Brain microvascular endothelial cell (primary cell): ENCODE results near the gene PACRG.
A peak's percentile ranks its signal among the peaks of the same experiment; 100 is the strongest.

Source experiments
- DNase-seq: peaks from one replicate; pipeline ENCODE4 v3.0.0-alpha.2; 2020
- H3K27ac ChIP-seq: fragments of 250-450 bp; sonication (Bioruptor Pico); 2 replicates; pipeline ENCODE4 v1.5.1; 2020; ENCODE audit warnings: mild to moderate bottlenecking, moderate library complexity
- H3K27me3 ChIP-seq: fragments of 250-450 bp; sonication (Bioruptor Pico); replicated peaks from 2 replicates; pipeline ENCODE4 v1.5.1; 2020; ENCODE audit warnings: mild to moderate bottlenecking
- H3K36me3 ChIP-seq: fragments of 250-450 bp; sonication (Bioruptor Pico); replicated peaks from 2 replicates; pipeline ENCODE4 v1.5.1; 2020; ENCODE audit warnings: mild to moderate bottlenecking
- H3K4me3 ChIP-seq: 2 replicates; pipeline ENCODE4 v1.5.1; 2011; ENCODE audit warnings: low read depth, mild to moderate bottlenecking, control low read depth, low read length, moderate library complexity
- CTCF ChIP-seq: IDR thresholded peaks from 2 replicates; pipeline ENCODE4 v1.5.1; 2011; ENCODE audit warnings: low read depth, mild to moderate bottlenecking, moderate library complexity, low read length, control low read depth, inconsistent platforms; ENCODE audit errors: missing control alignments
- in situ Hi-C: cut with HindIII; loops from 2 replicates; pipeline ENCODE4 v1.10.0; 2017; ENCODE audit warnings: low sequenced_read_pairs, low pct_ligation_motif_present

Gene PACRG

GRCh38 chr6:162904069-162904663 lies 176.4 kb downstream of the PACRG start:
- DNase-seq, result no peak
- H3K36me3 ChIP-seq, result no peaks in the 10 kb centered on the region
- no peak overlapping the region for H3K27ac ChIP-seq
- no peaks in the 10 kb centered on the region for H3K27me3 ChIP-seq
- no peak for TF ChIP-seq CTCF
- H3K4me3 ChIP-seq, result no peak overlapping the region
- in situ Hi-C loops, result no loop called here

- no peak for TF ChIP-seq CTCF
- in situ Hi-C loops, result no loop called here
- Histone ChIP-seq H3K27me3 (no peaks in the 10 kb centered on the region), H3K4me3 (no peak overlapping the region), H3K27ac (no peak overlapping the region), H3K36me3 (no peaks in the 10 kb centered on the region)
- no peak for DNase-seq
Measured at GRCh38 chr6:162906479-162906878, 178.7 kb downstream of the PACRG start.

GRCh38 chr6:162907876-162908481 lies 180.2 kb downstream of the PACRG start:
- no peak overlapping the region for H3K4me3 ChIP-seq
- no peaks in the 10 kb centered on the region for H3K27me3 ChIP-seq
- H3K27ac ChIP-seq, result no peak overlapping the region
- in situ Hi-C loops, result no loop called here
- peak; percentile 32 for DNase-seq
- H3K36me3 ChIP-seq, result no peaks in the 10 kb centered on the region
- TF ChIP-seq CTCF, result peak; percentile 16

GRCh38 chr6:162913206-162913605 lies 185.4 kb downstream of the PACRG start:
- no peak for DNase-seq
- Histone ChIP-seq H3K36me3 (no peaks in the 10 kb centered on the region), H3K27me3 (no peaks in the 10 kb centered on the region), H3K4me3 (no peak overlapping the region), H3K27ac (no peak overlapping the region)
- in situ Hi-C loops, result no loop called here
- TF ChIP-seq CTCF, result no peak

GRCh38 chr6:162917506-162917905 lies 189.7 kb downstream of the PACRG start:
- H3K27me3 ChIP-seq, result no peaks in the 10 kb centered on the region
- DNase-seq, result peak; percentile 37
- H3K4me3 ChIP-seq, result no peak overlapping the region
- no peak for TF ChIP-seq CTCF
- in situ Hi-C loops, result no loop called here
- H3K27ac ChIP-seq, result no peak overlapping the region
- H3K36me3 ChIP-seq, result no peaks in the 10 kb centered on the region

GRCh38 chr6:162921062-162921461 lies 193.3 kb downstream of the PACRG start:
- no peak for TF ChIP-seq CTCF
- no peaks in the 10 kb centered on the region for H3K36me3 ChIP-seq
- in situ Hi-C loops, result no loop called here
- no peak overlapping the region for H3K4me3 ChIP-seq
- H3K27ac ChIP-seq, result no peak overlapping the region
- H3K27me3 ChIP-seq, result no peaks in the 10 kb centered on the region
- no peak for DNase-seq
